ENCODE data around the gene BRD3OS. TPM values are rescaled to one million over a fixed set of nuclear protein-coding genes. Genes with fewer than 3 reads are reported as not detected.

BRD3OS gene
- total and polyA plus RNA-seq, 2 of the 13 experiments (the other 11 are each of a cell fraction or from before 2014, with no cell fraction given) = 4.9 to 5.7 TPM

- TF ChIP-seq GMEB1 (CRISPR knock-in tag; IDR thresholded peaks at IDR 0.05; ENCODE audit: borderline replicate concordance) (no peak), ZMYM4 (CRISPR knock-in tag; IDR thresholded peaks at IDR 0.05) (no peak), KLF12 (CRISPR knock-in tag; IDR thresholded peaks at IDR 0.05; ENCODE audit: borderline replicate concordance) (no peak), KLF9 (CRISPR knock-in tag; IDR thresholded peaks at IDR 0.05; ENCODE audit: low read depth) (no peak), SALL1 (CRISPR knock-in tag; IDR thresholded peaks at IDR 0.05) (peak; percentile 38), DMAP1 (CRISPR knock-in tag; IDR thresholded peaks at IDR 0.05) (no peak), MED1 (CRISPR knock-in tag; IDR thresholded peaks at IDR 0.05) (no peak), HNF4A (CRISPR knock-in tag; IDR thresholded peaks at IDR 0.05) (peak; percentile 52), GABPB1 (CRISPR knock-in tag; IDR thresholded peaks at IDR 0.05) (no peak), THRA (CRISPR knock-in tag; IDR thresholded peaks at IDR 0.05; ENCODE audit: borderline replicate concordance) (no peak), ZNF543 (CRISPR knock-in tag; IDR thresholded peaks at IDR 0.05) (no peak), ZNF512B (CRISPR knock-in tag; IDR thresholded peaks at IDR 0.05; ENCODE audit: borderline replicate concordance) (no peak), ZNF780A (CRISPR knock-in tag; IDR thresholded peaks at IDR 0.05) (0 out of 2 replicates have a peak, but pooled peaks have one; percentile 41), ZNF510 (CRISPR knock-in tag; IDR thresholded peaks at IDR 0.05; ENCODE audit: low read depth) (no peak), ZNF788 (CRISPR knock-in tag; IDR thresholded peaks at IDR 0.05; ENCODE audit: borderline replicate concordance) (no peak), DMTF1 (CRISPR knock-in tag; IDR thresholded peaks at IDR 0.05) (no peak), MTA3 (CRISPR knock-in tag; IDR thresholded peaks at IDR 0.05) (no peak), IKZF4 (CRISPR knock-in tag; IDR thresholded peaks at IDR 0.05; ENCODE audit: borderline replicate concordance, low read depth, not compliant biosample characterization) (no peak), NFKBIZ (CRISPR knock-in tag; IDR thresholded peaks at IDR 0.05) (0 out of 2 replicates have a peak, but pooled peaks have one; percentile 23), THAP8 (CRISPR knock-in tag; IDR thresholded peaks at IDR 0.05; ENCODE audit: borderline replicate concordance) (no peak), NRL (CRISPR knock-in tag; IDR thresholded peaks at IDR 0.05; ENCODE audit: borderline replicate concordance) (no peak)
Observed at GRCh38 chr9:134010310-134011173, 14.7 kb upstream of the BRD3OS start (continued).
